ENCODE results near the gene YIPF7. TPM values are rescaled to one million over a fixed set of nuclear protein-coding genes. Genes with fewer than 3 reads are reported as not detected.

YIPF7 gene
- total RNA-seq, 6 donors from 2014 or later = not detected

- WGBS, 2 donors = 88 to 93% methylated on average over 7 to 8 of the region's 8 CpGs
Observed at GRCh38 chr4:44632733-44633132, 18.7 kb downstream of the YIPF7 start.

GRCh38 chr4:44632089-44632488 is 19.3 kb downstream of the YIPF7 start:
- Histone ChIP-seq H3K27me3 (no peaks in the 10 kb centered on the region), H3K4me3 (no peak overlapping the region), H3K4me1 (no peaks in the 10 kb centered on the region), H3K36me3 (no peaks in the 10 kb centered on the region), H3K27ac (no peak overlapping the region), H3K9me3 (no peaks in the 10 kb centered on the region)
- ATAC-seq (ENCODE audit: low FRiP score in 2 of 2) (no peak), DNase-seq (no peak)
- TF ChIP-seq EP300 (IDR thresholded peaks at IDR 0.05) (no peak), CTCF (IDR thresholded peaks at IDR 0.05) (no peak), POLR2A (IDR thresholded peaks at IDR 0.05) (no peak), POLR2AphosphoS5 (IDR thresholded peaks at IDR 0.05) (no peak)
- 69 to 87% methylated on average over 4 of the region's 4 CpGs for WGBS, 2 donors

More at GRCh38 chr4:44632733-44633132, 18.7 kb downstream of the YIPF7 start:
- no peaks in the 10 kb centered on the region for H3K4me1 ChIP-seq
- DNase-seq = peak in 1 of 2 donors; percentile 7
- TF ChIP-seq POLR2A (IDR thresholded peaks at IDR 0.05) = no peak
- TF ChIP-seq CTCF (IDR thresholded peaks at IDR 0.05) = no peak
- TF ChIP-seq EP300 (IDR thresholded peaks at IDR 0.05) = no peak
- TF ChIP-seq POLR2AphosphoS5 (IDR thresholded peaks at IDR 0.05) = no peak
- ATAC-seq (ENCODE audit: low FRiP score in 2 of 2) = no peak
- H3K27ac ChIP-seq = no peak overlapping the region
- no peaks in the 10 kb centered on the region for H3K27me3 ChIP-seq
- H3K36me3 ChIP-seq = no peaks in the 10 kb centered on the region
- no peaks in the 10 kb centered on the region for H3K9me3 ChIP-seq
- H3K4me3 ChIP-seq = no peak overlapping the region

GRCh38 chr4:44629280-44629866 is 22.1 kb downstream of the YIPF7 start:
- TF ChIP-seq CTCF (IDR thresholded peaks at IDR 0.05) (peak in 5 of 6 experiments; percentile 25 to 56 (median 43)), POLR2AphosphoS5 (IDR thresholded peaks at IDR 0.05) (no peak)
- Histone ChIP-seq H3K36me3 (no peaks in the 10 kb centered on the region), H3K4me3 (no peak overlapping the region), H3K4me1 (no peaks in the 10 kb centered on the region), H3K27ac (no peak overlapping the region), H3K27me3 (no peaks in the 10 kb centered on the region), H3K9me3 (no peaks in the 10 kb centered on the region)
- peak in 1 of 2 donors; percentile 77 for ATAC-seq (ENCODE audit: low FRiP score in 2 of 2)
- 2 to 6% methylated on average over 2 of the region's 2 CpGs for WGBS, 2 donors
- no peak for DNase-seq

- DNase-seq = no peak
- Histone ChIP-seq H3K27me3 (no peaks in the 10 kb centered on the region), H3K4me3 (no peak overlapping the region), H3K36me3 (no peaks in the 10 kb centered on the region), H3K4me1 (no peaks in the 10 kb centered on the region), H3K27ac (no peak overlapping the region), H3K9me3 (no peaks in the 10 kb centered on the region)
- no peak for ATAC-seq (ENCODE audit: low FRiP score in 2 of 2)
- 25 to 31% methylated on average over 1 of the region's 1 CpG for WGBS, 2 donors
- TF ChIP-seq POLR2A (IDR thresholded peaks at IDR 0.05) (no peak), EP300 (IDR thresholded peaks at IDR 0.05) (no peak), CTCF (IDR thresholded peaks at IDR 0.05) (no peak), POLR2AphosphoS5 (IDR thresholded peaks at IDR 0.05) (no peak)
Observed at GRCh38 chr4:44623676-44624075, 27.7 kb downstream of the YIPF7 start.

GRCh38 chr4:44616621-44617020 is 34.8 kb downstream of the YIPF7 start:
- ATAC-seq (ENCODE audit: low FRiP score in 2 of 2) = no peak
- H3K4me1 ChIP-seq = no peaks in the 10 kb centered on the region
- no peak for DNase-seq

More at GRCh38 chr4:44616621-44617020, 34.8 kb downstream of the YIPF7 start:
- Histone ChIP-seq H3K27ac (no peak overlapping the region), H3K9me3 (no peaks in the 10 kb centered on the region), H3K27me3 (no peaks in the 10 kb centered on the region), H3K4me3 (no peak overlapping the region), H3K36me3 (no peaks in the 10 kb centered on the region)
- WGBS, 2 donors = 93 to 94% methylated on average over 1 of the region's 1 CpG
- TF ChIP-seq POLR2A (IDR thresholded peaks at IDR 0.05) = no peak
